ENCODE data around the gene RPS15A.

RPS15A gene

DNA sequence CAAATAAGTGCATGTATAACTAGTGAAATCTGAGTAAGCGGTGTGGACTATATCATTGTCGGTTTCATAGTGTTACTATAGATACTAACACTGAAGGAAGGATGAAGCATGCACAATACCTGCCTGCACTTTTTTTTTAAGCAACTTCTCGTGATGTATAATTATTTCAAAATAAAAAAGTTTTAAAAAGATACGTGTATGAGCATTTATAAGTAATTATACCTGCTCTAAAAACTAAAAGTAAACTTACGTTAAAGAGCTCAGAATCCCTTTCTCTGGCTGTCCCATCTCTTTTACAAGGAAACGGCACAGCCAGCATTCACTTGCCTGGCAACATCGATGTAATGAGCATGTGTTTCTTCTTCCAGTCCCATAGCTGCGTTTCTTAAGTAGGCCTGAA is 42.5 kb upstream of the RPS15A start:
- Histone ChIP-seq H3K36me3 (peaks cover 92 to 98% (median 97%) of the 10 kb centered on the region in 3 donors), H3K27me3 (no peaks in the 10 kb centered on the region), H3K4me1 (no peaks in the 10 kb centered on the region), H3K27ac (no peak overlapping the region), H3K4me3 (no peak overlapping the region), H3K9me3 (no peaks in the 10 kb centered on the region)
- TF ChIP-seq, protein P1, sequence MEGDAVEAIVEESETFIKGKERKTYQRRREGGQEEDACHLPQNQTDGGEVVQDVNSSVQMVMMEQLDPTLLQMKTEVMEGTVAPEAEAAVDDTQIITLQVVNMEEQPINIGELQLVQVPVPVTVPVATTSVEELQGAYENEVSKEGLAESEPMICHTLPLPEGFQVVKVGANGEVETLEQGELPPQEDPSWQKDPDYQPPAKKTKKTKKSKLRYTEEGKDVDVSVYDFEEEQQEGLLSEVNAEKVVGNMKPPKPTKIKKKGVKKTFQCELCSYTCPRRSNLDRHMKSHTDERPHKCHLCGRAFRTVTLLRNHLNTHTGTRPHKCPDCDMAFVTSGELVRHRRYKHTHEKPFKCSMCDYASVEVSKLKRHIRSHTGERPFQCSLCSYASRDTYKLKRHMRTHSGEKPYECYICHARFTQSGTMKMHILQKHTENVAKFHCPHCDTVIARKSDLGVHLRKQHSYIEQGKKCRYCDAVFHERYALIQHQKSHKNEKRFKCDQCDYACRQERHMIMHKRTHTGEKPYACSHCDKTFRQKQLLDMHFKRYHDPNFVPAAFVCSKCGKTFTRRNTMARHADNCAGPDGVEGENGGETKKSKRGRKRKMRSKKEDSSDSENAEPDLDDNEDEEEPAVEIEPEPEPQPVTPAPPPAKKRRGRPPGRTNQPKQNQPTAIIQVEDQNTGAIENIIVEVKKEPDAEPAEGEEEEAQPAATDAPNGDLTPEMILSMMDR (IDR thresholded peaks at IDR 0.05): no peak
- DNase-seq: no peak
- intact Hi-C loops (cut with DNase I; ENCODE audit: low total_unique reads): no loop called here

GRCh38 chr16:18832006-18832405 is 41.9 kb upstream of the RPS15A start:
- Histone ChIP-seq H3K4me1 (no peaks in the 10 kb centered on the region), H3K4me3 (no peak overlapping the region), H3K36me3 (peaks cover 88 to 95% (median 94%) of the 10 kb centered on the region in 3 donors), H3K27ac (no peak overlapping the region), H3K9me3 (no peaks in the 10 kb centered on the region), H3K27me3 (no peaks in the 10 kb centered on the region)
- DNase-seq: no peak
- intact Hi-C loops (cut with DNase I; ENCODE audit: low total_unique reads): no loop called here
- TF ChIP-seq, protein P1 (IDR thresholded peaks at IDR 0.05): no peak

DNA sequence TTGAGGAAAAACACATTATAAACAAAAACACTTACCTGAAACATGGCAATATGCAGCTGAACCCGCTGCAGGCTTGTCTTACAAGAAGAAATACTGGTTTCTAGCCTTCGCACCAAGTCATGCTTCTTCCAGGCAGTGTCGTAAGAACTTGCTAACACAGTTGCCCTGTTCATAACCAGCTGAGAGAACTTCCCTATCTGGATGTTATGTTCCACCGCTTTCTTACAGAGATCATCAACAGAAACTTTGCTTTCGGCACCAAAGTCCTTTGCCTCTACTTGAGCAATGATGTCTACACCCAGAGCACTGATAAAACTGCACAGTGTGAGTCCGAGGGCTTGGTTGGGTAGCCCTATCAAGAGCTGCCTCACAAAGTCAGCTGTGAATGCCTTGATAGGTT is 39.1 kb upstream of the RPS15A start:
- H3K9me3 ChIP-seq: no peaks in the 10 kb centered on the region
- no peaks in the 10 kb centered on the region for H3K4me1 ChIP-seq
- no peak overlapping the region for H3K4me3 ChIP-seq
- peaks cover 63 to 71% (median 69%) of the 10 kb centered on the region in 3 donors for H3K36me3 ChIP-seq
- intact Hi-C loops (cut with DNase I; ENCODE audit: low total_unique reads): no loop called here
- no peak overlapping the region for H3K27ac ChIP-seq
- H3K27me3 ChIP-seq: no peaks in the 10 kb centered on the region
- TF ChIP-seq, protein P1 (IDR thresholded peaks at IDR 0.05): no peak
- DNase-seq: no peak

GRCh38 chr16:18827890-18828289 is 37.8 kb upstream of the RPS15A start:
- intact Hi-C loops (cut with DNase I; ENCODE audit: low total_unique reads): no loop called here
- no peak overlapping the region for H3K4me3 ChIP-seq
- H3K27ac ChIP-seq: no peak overlapping the region
- peaks cover 52 to 59% (median 57%) of the 10 kb centered on the region in 3 donors for H3K36me3 ChIP-seq
- H3K4me1 ChIP-seq: no peaks in the 10 kb centered on the region
- no peaks in the 10 kb centered on the region for H3K9me3 ChIP-seq
- no peaks in the 10 kb centered on the region for H3K27me3 ChIP-seq
- no peak for DNase-seq
- TF ChIP-seq, protein P1 (IDR thresholded peaks at IDR 0.05): no peak

- TF ChIP-seq, protein P1 (IDR thresholded peaks at IDR 0.05): no peak
- Histone ChIP-seq H3K4me3 (no peak overlapping the region), H3K9me3 (no peaks in the 10 kb centered on the region), H3K36me3 (peaks cover 67 to 87% (median 76%) of the 10 kb centered on the region in 3 donors), H3K27me3 (no peaks in the 10 kb centered on the region), H3K27ac (no peak overlapping the region), H3K4me1 (no peaks in the 10 kb centered on the region)
- DNase-seq: no peak
- intact Hi-C loops (cut with DNase I; ENCODE audit: low total_unique reads): no loop called here
These were observed 26.2 kb upstream of the RPS15A start for GRCh38 chr16:18816286-18816685.

GRCh38 chr16:18811925-18812324 is 21.8 kb upstream of the RPS15A start:
- no peak for DNase-seq
- Histone ChIP-seq H3K4me1 (no peaks in the 10 kb centered on the region), H3K4me3 (no peak overlapping the region), H3K9me3 (no peaks in the 10 kb centered on the region), H3K27me3 (no peaks in the 10 kb centered on the region), H3K36me3 (peaks cover 70 to 90% (median 73%) of the 10 kb centered on the region in 3 donors), H3K27ac (no peak overlapping the region)
- intact Hi-C loops (cut with DNase I; ENCODE audit: low total_unique reads): no loop called here
- TF ChIP-seq, protein P1 (IDR thresholded peaks at IDR 0.05): no peak
